ENCODE data around the gene FYN. TPM values are rescaled to one million over a fixed set of nuclear protein-coding genes. Genes with fewer than 3 reads are reported as not detected.
"Not testable (repeated sequence)": the region's sequence is repeated elsewhere in the genome, so short reads cannot be mapped to it uniquely, and the experiment has no call there.

The FYN gene
- total and polyA plus RNA-seq, 2 experiments from 2014 or later, result 95.7 to 104 TPM

DNA sequence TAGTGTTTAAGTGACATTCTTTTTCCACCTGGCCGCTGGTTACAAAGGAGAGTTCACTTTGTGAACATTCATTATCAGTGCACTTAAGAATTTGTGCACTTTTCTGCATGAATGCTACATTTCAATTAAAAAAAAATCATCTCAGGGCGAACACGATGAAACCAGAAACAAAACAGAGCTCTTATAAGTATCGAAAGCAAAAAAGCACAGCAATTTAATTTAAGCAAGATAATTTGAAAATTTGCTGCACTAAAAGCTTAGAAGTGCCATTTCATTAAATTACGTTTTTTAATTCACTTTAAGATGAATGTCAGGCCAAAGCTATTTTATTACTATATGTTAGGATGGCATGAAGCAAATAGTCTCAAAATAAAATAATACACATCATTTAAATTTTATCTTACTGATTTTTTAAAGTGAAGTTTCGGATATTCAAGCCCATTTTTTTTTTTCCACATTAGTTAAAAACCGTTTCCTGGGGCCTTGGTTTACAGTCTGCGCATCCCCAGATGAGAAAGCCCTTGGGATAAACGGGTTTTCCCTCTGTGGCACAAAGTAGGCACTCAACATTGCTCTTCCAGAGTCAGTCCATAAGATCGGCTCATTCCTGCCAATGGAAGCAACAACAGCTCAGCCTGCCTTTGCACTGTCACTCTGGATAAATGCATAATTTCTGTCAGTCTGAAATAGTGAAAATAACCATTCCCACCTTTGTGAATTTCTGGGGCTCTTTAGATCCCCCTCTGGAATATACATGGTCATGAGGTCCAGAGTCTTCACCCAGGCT is 80.1 kb downstream of the FYN start:
- Histone ChIP-seq H3K9me3 (ENCODE audit: low read depth) (no peaks in the 10 kb centered on the region), H3K27ac (no peak overlapping the region), H3K4me1 (ENCODE audit: low read depth) (no peaks in the 10 kb centered on the region), H3K4me3 (no peak overlapping the region), H3K36me3 (no peaks in the 10 kb centered on the region), H3K27me3 (no peaks in the 10 kb centered on the region)
- TF ChIP-seq, protein P1, sequence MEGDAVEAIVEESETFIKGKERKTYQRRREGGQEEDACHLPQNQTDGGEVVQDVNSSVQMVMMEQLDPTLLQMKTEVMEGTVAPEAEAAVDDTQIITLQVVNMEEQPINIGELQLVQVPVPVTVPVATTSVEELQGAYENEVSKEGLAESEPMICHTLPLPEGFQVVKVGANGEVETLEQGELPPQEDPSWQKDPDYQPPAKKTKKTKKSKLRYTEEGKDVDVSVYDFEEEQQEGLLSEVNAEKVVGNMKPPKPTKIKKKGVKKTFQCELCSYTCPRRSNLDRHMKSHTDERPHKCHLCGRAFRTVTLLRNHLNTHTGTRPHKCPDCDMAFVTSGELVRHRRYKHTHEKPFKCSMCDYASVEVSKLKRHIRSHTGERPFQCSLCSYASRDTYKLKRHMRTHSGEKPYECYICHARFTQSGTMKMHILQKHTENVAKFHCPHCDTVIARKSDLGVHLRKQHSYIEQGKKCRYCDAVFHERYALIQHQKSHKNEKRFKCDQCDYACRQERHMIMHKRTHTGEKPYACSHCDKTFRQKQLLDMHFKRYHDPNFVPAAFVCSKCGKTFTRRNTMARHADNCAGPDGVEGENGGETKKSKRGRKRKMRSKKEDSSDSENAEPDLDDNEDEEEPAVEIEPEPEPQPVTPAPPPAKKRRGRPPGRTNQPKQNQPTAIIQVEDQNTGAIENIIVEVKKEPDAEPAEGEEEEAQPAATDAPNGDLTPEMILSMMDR (IDR thresholded peaks at IDR 0.05; ENCODE audit: low read depth, low read length), result no peak
- no peak for DNase-seq (ENCODE audit: low read depth in 1 of 2, low spot score in 1 of 2)

DNA sequence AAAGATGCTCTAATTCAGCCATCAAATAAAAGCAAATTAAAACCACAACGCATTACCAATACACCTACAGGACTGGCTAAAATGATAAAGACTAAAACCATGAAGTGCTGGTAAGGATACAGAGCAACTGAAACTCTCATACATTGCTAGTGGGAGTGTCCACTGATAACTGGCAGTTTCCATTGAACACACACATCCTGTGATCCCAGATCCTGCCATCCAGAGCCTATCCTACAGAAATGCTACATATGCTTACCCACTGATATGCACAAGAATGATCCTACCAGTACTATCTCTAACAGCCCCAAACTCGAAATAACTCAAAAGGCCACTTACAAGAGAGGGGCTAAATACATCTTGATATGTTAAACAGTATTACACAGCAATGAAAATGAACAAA is 81.0 kb downstream of the FYN start:
- DNase-seq (ENCODE audit: low read depth in 1 of 2, low spot score in 1 of 2), result no peak
- TF ChIP-seq, protein P1 (IDR thresholded peaks at IDR 0.05; ENCODE audit: low read depth, low read length), result no peak
- Histone ChIP-seq H3K27me3 (no peaks in the 10 kb centered on the region), H3K4me3 (no peak overlapping the region), H3K9me3 (ENCODE audit: low read depth) (no peaks in the 10 kb centered on the region), H3K4me1 (ENCODE audit: low read depth) (no peaks in the 10 kb centered on the region), H3K27ac (no peak overlapping the region), H3K36me3 (no peaks in the 10 kb centered on the region)

DNA sequence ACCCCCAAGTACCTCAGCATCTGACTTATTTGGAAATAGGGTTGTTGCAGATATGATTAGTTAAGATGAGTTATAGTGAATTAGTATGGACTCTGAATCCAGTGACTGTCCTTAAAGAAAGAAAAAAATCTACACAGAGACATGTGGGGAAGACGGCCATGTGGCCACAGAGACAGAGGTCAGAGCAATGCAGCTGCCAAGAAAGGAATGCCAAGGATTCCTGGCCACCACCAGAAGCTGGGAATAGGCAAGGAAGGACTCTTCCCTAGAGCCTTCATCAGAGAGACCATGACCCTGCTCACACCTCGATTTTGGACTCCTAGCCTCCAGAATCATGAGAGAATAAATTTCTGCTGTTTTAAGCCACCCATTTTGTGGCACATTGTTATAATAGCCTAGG is 81.8 kb downstream of the FYN start:
- H3K4me1 ChIP-seq (ENCODE audit: low read depth), result no peaks in the 10 kb centered on the region

DNA sequence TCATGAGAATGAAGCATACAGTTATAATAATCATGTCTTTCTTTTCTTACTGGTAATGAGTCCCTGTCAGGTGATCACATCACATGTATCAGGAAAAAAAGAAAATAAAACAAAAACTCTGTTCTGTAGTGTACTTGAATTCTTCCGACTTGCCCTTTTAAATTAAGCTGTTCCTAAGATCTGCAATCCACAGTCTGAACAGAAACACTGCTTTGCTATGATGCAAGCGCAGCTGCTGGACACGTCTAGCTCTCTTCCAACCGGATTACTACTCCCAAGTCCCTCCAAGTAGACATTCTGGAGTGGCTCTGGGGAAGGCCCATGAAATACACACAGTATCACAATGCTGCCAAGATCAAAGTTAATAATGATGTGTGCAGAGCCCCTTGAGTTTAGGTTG is 83.7 kb downstream of the FYN start:
- Histone ChIP-seq H3K4me3 (no peak overlapping the region), H3K27me3 (no peaks in the 10 kb centered on the region), H3K36me3 (no peaks in the 10 kb centered on the region), H3K9me3 (ENCODE audit: low read depth) (no peaks in the 10 kb centered on the region), H3K4me1 (ENCODE audit: low read depth) (no peaks in the 10 kb centered on the region), H3K27ac (no peak overlapping the region)
- TF ChIP-seq, protein P1 (IDR thresholded peaks at IDR 0.05; ENCODE audit: low read depth, low read length), result no peak
- DNase-seq (ENCODE audit: low read depth in 1 of 2, low spot score in 1 of 2), result peak in 1 of 2 donors; percentile 84

More for the DNA sequence above, 81.8 kb downstream of the FYN start:
- TF ChIP-seq, protein P1 (IDR thresholded peaks at IDR 0.05; ENCODE audit: low read depth, low read length), result no peak
- DNase-seq (ENCODE audit: low read depth in 1 of 2, low spot score in 1 of 2), result peak in 1 of 2 donors; percentile 54
- Histone ChIP-seq H3K27me3 (no peaks in the 10 kb centered on the region), H3K36me3 (no peaks in the 10 kb centered on the region), H3K9me3 (ENCODE audit: low read depth) (no peaks in the 10 kb centered on the region), H3K4me3 (no peak overlapping the region), H3K27ac (no peak overlapping the region)

DNA sequence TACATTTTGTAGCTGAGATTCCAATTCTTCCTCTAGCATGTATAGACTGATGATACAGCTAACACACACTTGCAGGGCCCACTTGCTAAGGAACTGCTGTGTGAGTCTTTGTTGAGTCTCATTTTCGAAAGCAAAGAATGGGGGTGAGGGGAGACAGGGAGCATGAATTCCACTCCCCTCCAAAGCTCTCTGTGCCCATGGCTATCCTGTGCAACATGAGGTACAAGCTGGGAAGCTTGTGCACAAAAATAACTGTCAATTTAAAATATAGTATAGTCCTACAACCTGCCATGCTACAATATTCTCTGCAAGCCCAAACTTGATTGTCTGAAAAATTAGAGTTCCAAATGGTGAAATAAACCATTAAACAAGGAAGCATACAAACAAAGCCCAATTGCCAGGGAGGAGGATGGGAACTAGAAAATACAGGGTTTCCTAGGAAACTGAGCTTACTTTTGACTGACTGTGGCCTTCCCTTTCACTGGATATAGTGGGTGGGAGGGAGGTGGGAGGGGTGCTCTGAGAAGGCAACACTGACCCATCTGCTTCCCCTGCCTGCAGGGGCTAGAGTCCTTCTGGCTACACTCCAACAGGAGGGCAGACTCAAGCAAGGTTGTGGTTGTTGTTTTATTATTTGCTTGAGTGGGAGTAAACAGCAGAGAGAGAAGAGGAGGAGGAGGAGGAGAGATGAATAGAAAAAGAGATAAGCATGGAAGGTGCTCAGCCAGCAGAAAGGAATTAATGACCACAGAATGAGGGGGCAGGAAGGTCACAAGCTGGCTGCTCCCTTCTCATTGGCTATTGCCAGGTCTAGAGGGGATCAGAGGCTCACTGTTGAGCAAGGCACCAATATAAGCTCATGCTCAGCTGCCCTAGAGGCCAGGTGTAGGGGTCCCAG is 84.6 kb downstream of the FYN start:
- Histone ChIP-seq H3K27ac (no peak overlapping the region), H3K4me1 (ENCODE audit: low read depth) (no peaks in the 10 kb centered on the region), H3K36me3 (no peaks in the 10 kb centered on the region), H3K27me3 (no peaks in the 10 kb centered on the region), H3K9me3 (ENCODE audit: low read depth) (no peaks in the 10 kb centered on the region), H3K4me3 (no peak overlapping the region)
- DNase-seq (ENCODE audit: low read depth in 1 of 2, low spot score in 1 of 2), result no peak
- TF ChIP-seq, protein P1 (IDR thresholded peaks at IDR 0.05; ENCODE audit: low read depth, low read length), result no peak

DNA sequence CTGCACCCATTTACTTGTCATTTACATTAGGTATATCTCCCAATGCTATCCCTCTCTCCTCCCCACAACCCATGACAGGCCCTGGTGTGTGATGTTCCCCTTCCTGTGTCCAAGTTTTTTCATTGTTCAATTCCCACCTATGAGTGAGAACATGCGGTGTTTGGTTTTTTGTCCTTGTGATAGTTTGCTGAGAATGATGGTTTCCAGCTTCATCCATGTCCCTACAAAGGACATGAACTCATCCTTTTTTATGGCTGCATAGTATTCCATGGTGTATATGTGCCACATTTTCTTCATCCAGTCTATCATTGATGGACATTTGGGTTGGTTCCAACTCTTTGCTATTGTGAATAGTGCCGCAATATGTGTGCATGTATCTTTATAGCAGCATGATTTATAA is 87.1 kb downstream of the FYN start:
- H3K9me3 ChIP-seq (ENCODE audit: low read depth); H3K36me3 ChIP-seq; DNase-seq (ENCODE audit: low read depth in 1 of 2, low spot score in 1 of 2); H3K27ac ChIP-seq; H3K4me1 ChIP-seq (ENCODE audit: low read depth); H3K27me3 ChIP-seq; H3K4me3 ChIP-seq: not testable (repeated sequence)

Data from cardiac muscle cell (in vitro differentiated cells and primary cell).